Measurements from ENCODE around the gene FCMR. TPM values are rescaled to one million over a fixed set of nuclear protein-coding genes. Genes with fewer than 3 reads are reported as not detected.

Gene FCMR
- total RNA-seq, 1 donor from 2014 or later = 3.3 TPM

DNA sequence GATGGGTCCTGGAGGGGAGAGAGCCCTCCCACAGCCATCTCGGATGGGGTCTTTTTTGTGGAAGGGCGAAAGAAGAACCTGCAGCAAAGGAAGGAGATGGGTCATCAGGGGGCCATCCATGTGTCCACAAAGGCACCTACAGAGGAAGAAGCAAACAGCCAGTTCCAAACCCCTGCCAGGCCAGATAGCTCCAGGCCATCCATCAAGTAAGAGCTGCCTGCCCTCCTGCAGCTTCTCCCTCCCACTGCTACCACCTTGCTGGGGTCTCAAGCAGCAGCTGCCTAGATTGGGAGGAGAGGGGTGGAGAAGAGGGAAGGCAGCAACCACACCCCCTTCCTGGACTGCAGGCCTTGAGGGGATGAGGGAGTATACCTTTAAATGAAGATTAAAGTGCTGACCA lies 44.0 kb upstream of the FCMR start:
- Histone ChIP-seq H3K4me3 (no peak overlapping the region), H3K27ac (replicated peaks) (no peak overlapping the region), H3K4me1 (no peaks in the 10 kb centered on the region), H3K9me3 (replicated peaks) (no peaks in the 10 kb centered on the region), H3K27me3 (ENCODE audit: low read depth) (peaks cover 29% of the 10 kb centered on the region), H3K36me3 (no peaks in the 10 kb centered on the region)
- intact Hi-C loops (cut with micrococcal nuclease) = no loop called here
- TF ChIP-seq, protein P1, sequence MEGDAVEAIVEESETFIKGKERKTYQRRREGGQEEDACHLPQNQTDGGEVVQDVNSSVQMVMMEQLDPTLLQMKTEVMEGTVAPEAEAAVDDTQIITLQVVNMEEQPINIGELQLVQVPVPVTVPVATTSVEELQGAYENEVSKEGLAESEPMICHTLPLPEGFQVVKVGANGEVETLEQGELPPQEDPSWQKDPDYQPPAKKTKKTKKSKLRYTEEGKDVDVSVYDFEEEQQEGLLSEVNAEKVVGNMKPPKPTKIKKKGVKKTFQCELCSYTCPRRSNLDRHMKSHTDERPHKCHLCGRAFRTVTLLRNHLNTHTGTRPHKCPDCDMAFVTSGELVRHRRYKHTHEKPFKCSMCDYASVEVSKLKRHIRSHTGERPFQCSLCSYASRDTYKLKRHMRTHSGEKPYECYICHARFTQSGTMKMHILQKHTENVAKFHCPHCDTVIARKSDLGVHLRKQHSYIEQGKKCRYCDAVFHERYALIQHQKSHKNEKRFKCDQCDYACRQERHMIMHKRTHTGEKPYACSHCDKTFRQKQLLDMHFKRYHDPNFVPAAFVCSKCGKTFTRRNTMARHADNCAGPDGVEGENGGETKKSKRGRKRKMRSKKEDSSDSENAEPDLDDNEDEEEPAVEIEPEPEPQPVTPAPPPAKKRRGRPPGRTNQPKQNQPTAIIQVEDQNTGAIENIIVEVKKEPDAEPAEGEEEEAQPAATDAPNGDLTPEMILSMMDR (IDR thresholded peaks at IDR 0.05; ENCODE audit: borderline replicate concordance) = no peak
- DNase-seq = no peak

DNA sequence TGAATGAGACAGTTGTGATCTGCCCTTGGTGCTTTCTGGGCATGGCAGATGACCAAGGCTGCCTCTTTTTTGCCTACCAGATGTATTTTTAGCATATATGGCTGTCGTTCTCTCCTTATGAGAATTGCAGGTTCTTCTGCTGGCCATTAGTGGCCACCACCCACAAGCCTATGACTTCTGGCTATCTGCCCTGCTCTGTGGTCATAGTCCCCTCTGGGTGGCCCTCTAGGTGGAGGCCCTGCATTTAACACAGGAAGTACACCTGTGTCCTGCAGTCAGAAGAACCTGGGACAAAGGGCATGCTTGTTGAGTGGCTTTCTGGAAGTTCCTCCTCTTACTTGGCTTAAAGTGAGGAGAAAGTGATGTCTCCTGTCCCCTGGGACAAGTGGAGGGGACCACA lies 42.0 kb upstream of the FCMR start:
- intact Hi-C loops (cut with micrococcal nuclease) = no loop called here
- TF ChIP-seq, protein P1 (IDR thresholded peaks at IDR 0.05; ENCODE audit: borderline replicate concordance) = no peak
- Histone ChIP-seq H3K27me3 (ENCODE audit: low read depth) (peaks cover 9% of the 10 kb centered on the region), H3K36me3 (no peaks in the 10 kb centered on the region), H3K9me3 (replicated peaks) (no peaks in the 10 kb centered on the region), H3K4me3 (no peak overlapping the region), H3K27ac (replicated peaks) (no peak overlapping the region), H3K4me1 (no peaks in the 10 kb centered on the region)
- no peak for DNase-seq

DNA sequence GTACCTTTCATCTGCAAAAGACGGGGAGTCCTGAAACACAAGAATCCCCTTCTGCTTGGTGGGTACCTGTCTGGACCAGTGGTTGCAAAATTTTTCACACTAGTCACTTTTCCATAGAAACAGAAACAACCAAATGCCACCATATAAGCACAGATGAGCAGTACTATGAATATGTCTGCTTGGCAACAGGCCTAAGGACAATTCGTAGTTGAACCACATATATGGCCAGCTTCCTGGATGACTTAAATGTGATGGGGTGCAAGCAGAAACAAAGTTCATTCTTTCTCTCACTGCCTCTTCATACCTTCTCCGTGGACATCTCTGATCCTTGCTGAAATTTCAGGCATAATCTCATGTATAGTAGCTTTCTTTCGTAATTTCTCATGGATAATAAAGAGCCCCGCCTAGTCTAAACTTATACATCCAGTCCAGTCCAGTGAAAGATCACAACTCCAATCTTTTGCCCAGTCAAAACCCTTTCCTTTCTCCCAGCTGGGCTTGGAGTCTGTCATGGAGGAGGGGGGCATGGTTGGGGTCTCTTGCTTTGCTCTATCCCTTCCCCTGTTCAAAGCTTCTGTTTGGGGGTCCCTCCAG lies 41.5 kb upstream of the FCMR start:
- Histone ChIP-seq H3K27ac (replicated peaks) (no peak overlapping the region), H3K27me3 (ENCODE audit: low read depth) (peaks cover 3% of the 10 kb centered on the region), H3K4me3 (no peak overlapping the region), H3K4me1 (no peaks in the 10 kb centered on the region), H3K9me3 (replicated peaks) (no peaks in the 10 kb centered on the region), H3K36me3 (no peaks in the 10 kb centered on the region)
- intact Hi-C loops (cut with micrococcal nuclease) = no loop called here
- no peak for DNase-seq
- TF ChIP-seq, protein P1 (IDR thresholded peaks at IDR 0.05; ENCODE audit: borderline replicate concordance) = no peak

DNA sequence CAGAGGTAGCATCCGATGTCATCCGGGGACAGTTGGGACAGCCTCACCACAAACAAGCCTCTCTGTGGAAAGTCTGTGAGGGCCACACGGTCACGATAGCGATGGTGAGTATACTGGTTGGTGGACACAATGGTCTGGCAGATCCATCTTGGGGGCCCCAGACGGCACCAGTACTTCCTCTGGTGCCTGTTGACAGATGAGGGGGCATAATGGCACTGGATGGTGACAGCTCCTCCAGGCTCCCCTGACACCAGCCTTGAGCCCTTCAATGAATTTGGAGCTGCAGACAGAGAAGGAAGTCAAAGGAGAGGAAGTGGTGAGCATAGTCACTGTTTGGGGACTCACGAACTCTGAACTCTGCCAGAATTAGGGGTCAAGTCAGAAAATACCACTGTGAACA lies 40.5 kb upstream of the FCMR start:
- Histone ChIP-seq H3K36me3 (no peaks in the 10 kb centered on the region), H3K9me3 (replicated peaks) (no peaks in the 10 kb centered on the region), H3K4me3 (no peak overlapping the region), H3K27me3 (ENCODE audit: low read depth) (no peaks in the 10 kb centered on the region), H3K4me1 (no peaks in the 10 kb centered on the region), H3K27ac (replicated peaks) (no peak overlapping the region)
- intact Hi-C loops (cut with micrococcal nuclease) = no loop called here
- TF ChIP-seq, protein P1 (IDR thresholded peaks at IDR 0.05; ENCODE audit: borderline replicate concordance) = no peak
- no peak for DNase-seq

DNA sequence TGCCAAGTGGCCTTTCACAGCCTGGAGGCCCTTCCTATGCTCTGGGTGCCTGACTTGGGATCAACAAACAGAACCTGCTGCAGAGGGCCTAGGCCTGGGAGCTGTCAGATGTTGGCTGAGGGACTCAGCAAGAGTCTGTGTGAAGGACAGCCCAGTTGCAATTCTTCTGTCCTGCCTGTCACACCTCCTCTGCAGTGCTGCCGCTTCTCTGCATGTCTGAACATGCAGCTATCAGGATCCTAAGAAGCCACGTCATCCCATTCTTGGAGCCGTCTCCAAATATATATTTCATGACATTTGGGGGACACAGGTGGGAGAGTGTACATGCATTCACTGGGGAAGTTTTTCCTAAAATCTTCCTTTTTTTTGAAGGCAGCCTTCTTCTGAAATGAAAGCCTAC lies 39.9 kb upstream of the FCMR start:
- H3K36me3 ChIP-seq = no peaks in the 10 kb centered on the region
- H3K27me3 ChIP-seq (ENCODE audit: low read depth) = no peaks in the 10 kb centered on the region
- TF ChIP-seq, protein P1 (IDR thresholded peaks at IDR 0.05; ENCODE audit: borderline replicate concordance) = no peak
- H3K4me1 ChIP-seq = no peaks in the 10 kb centered on the region
- H3K4me3 ChIP-seq = no peak overlapping the region
- DNase-seq = no peak
- no peaks in the 10 kb centered on the region for H3K9me3 ChIP-seq (replicated peaks)
- intact Hi-C loops (cut with micrococcal nuclease) = no loop called here
- no peak overlapping the region for H3K27ac ChIP-seq (replicated peaks)
